ENCODE measurements around the gene MAGI2. TPM values are rescaled to one million over a fixed set of nuclear protein-coding genes. Genes with fewer than 3 reads are reported as not detected.
"Not testable (repeated sequence)": the region's sequence is repeated elsewhere in the genome, so short reads cannot be mapped to it uniquely, and the experiment has no call there.

MAGI2 gene
- total RNA-seq, 1 experiment from 2014 or later, result 0.84 TPM

- in situ Hi-C loops (cut with HindIII; ENCODE audit: low pct_unique_long_range_greater_than_20kb, low sequenced_read_pairs), result no loop called here
Observed at GRCh38 chr7:79453266-79453557, 255 bp downstream of the MAGI2 start.

GRCh38 chr7:79452495-79453265 is 787 bp downstream of the MAGI2 start:
- DNase-seq (ENCODE audit: low read depth), result peak; percentile 13

More at GRCh38 chr7:79453266-79453557, 255 bp downstream of the MAGI2 start:
- no peak for DNase-seq (ENCODE audit: low read depth)

GRCh38 chr7:79452032-79452494 is 1.4 kb downstream of the MAGI2 start:
- DNase-seq (ENCODE audit: low read depth), result peak; percentile 85

More at GRCh38 chr7:79452495-79453265, 787 bp downstream of the MAGI2 start:
- in situ Hi-C loops (cut with HindIII; ENCODE audit: low pct_unique_long_range_greater_than_20kb, low sequenced_read_pairs), result no loop called here

GRCh38 chr7:79451580-79451979 is 1.9 kb downstream of the MAGI2 start:
- in situ Hi-C loops (cut with HindIII; ENCODE audit: low pct_unique_long_range_greater_than_20kb, low sequenced_read_pairs), result no loop called here
- no peak for DNase-seq (ENCODE audit: low read depth)

More at GRCh38 chr7:79452032-79452494, 1.4 kb downstream of the MAGI2 start:
- in situ Hi-C loops (cut with HindIII; ENCODE audit: low pct_unique_long_range_greater_than_20kb, low sequenced_read_pairs), result no loop called here

GRCh38 chr7:79442766-79443165 is 10.7 kb downstream of the MAGI2 start:
- DNase-seq (ENCODE audit: low read depth); in situ Hi-C loops (cut with HindIII; ENCODE audit: low pct_unique_long_range_greater_than_20kb, low sequenced_read_pairs): not testable (repeated sequence)

- peak; percentile 13 for DNase-seq (ENCODE audit: low read depth)
- in situ Hi-C loops (cut with HindIII; ENCODE audit: low pct_unique_long_range_greater_than_20kb, low sequenced_read_pairs), result no loop called here
Observed at GRCh38 chr7:79436378-79436777, 17.1 kb downstream of the MAGI2 start.

- in situ Hi-C loops (cut with HindIII; ENCODE audit: low pct_unique_long_range_greater_than_20kb, low sequenced_read_pairs), result no loop called here
- DNase-seq (ENCODE audit: low read depth), result peak; percentile 15
Observed at GRCh38 chr7:79434867-79435266, 18.6 kb downstream of the MAGI2 start.

GRCh38 chr7:79434098-79434497 is 19.4 kb downstream of the MAGI2 start:
- no peak for DNase-seq (ENCODE audit: low read depth)
- in situ Hi-C loops (cut with HindIII; ENCODE audit: low pct_unique_long_range_greater_than_20kb, low sequenced_read_pairs), result no loop called here

GRCh38 chr7:79430391-79430790 is 23.1 kb downstream of the MAGI2 start:
- DNase-seq (ENCODE audit: low read depth), result no peak
- in situ Hi-C loops (cut with HindIII; ENCODE audit: low pct_unique_long_range_greater_than_20kb, low sequenced_read_pairs), result no loop called here

- DNase-seq (ENCODE audit: low read depth), result no peak
- in situ Hi-C loops (cut with HindIII; ENCODE audit: low pct_unique_long_range_greater_than_20kb, low sequenced_read_pairs), result no loop called here
Observed at GRCh38 chr7:79425665-79426064, 27.8 kb downstream of the MAGI2 start.

GRCh38 chr7:79421751-79422150 is 31.7 kb downstream of the MAGI2 start:
- in situ Hi-C loops (cut with HindIII; ENCODE audit: low pct_unique_long_range_greater_than_20kb, low sequenced_read_pairs), result no loop called here

GRCh38 chr7:79420464-79420863 is 33.0 kb downstream of the MAGI2 start:
- in situ Hi-C loops (cut with HindIII; ENCODE audit: low pct_unique_long_range_greater_than_20kb, low sequenced_read_pairs), result no loop called here
- peak; percentile 81 for DNase-seq (ENCODE audit: low read depth)

More at GRCh38 chr7:79421751-79422150, 31.7 kb downstream of the MAGI2 start:
- no peak for DNase-seq (ENCODE audit: low read depth)

- in situ Hi-C loops (cut with HindIII; ENCODE audit: low pct_unique_long_range_greater_than_20kb, low sequenced_read_pairs), result no loop called here
Observed at GRCh38 chr7:79414910-79415309, 38.6 kb downstream of the MAGI2 start.

GRCh38 chr7:79412915-79413314 is 40.6 kb downstream of the MAGI2 start:
- no peak for DNase-seq (ENCODE audit: low read depth)
- in situ Hi-C loops (cut with HindIII; ENCODE audit: low pct_unique_long_range_greater_than_20kb, low sequenced_read_pairs), result no loop called here

More at GRCh38 chr7:79414910-79415309, 38.6 kb downstream of the MAGI2 start:
- DNase-seq (ENCODE audit: low read depth), result no peak

- DNase-seq (ENCODE audit: low read depth), result no peak
- in situ Hi-C loops (cut with HindIII; ENCODE audit: low pct_unique_long_range_greater_than_20kb, low sequenced_read_pairs), result no loop called here
Observed at GRCh38 chr7:79412438-79412837, 41.0 kb downstream of the MAGI2 start.

- in situ Hi-C loops (cut with HindIII; ENCODE audit: low pct_unique_long_range_greater_than_20kb, low sequenced_read_pairs), result no loop called here
- DNase-seq (ENCODE audit: low read depth), result no peak
Observed at GRCh38 chr7:79410345-79410744, 43.1 kb downstream of the MAGI2 start.

GRCh38 chr7:79407351-79407750 is 46.1 kb downstream of the MAGI2 start:
- no peak for DNase-seq (ENCODE audit: low read depth)
- in situ Hi-C loops (cut with HindIII; ENCODE audit: low pct_unique_long_range_greater_than_20kb, low sequenced_read_pairs), result no loop called here

- DNase-seq (ENCODE audit: low read depth), result no peak
- in situ Hi-C loops (cut with HindIII; ENCODE audit: low pct_unique_long_range_greater_than_20kb, low sequenced_read_pairs), result no loop called here
Observed at GRCh38 chr7:79406371-79406770, 47.1 kb downstream of the MAGI2 start.

GRCh38 chr7:79405368-79405767 is 48.1 kb downstream of the MAGI2 start:
- in situ Hi-C loops (cut with HindIII; ENCODE audit: low pct_unique_long_range_greater_than_20kb, low sequenced_read_pairs), result no loop called here
- DNase-seq (ENCODE audit: low read depth), result no peak

GRCh38 chr7:79403879-79404278 is 49.6 kb downstream of the MAGI2 start:
- in situ Hi-C loops (cut with HindIII; ENCODE audit: low pct_unique_long_range_greater_than_20kb, low sequenced_read_pairs), result no loop called here
- DNase-seq (ENCODE audit: low read depth), result no peak
